GM10266 (cell line): ENCODE data around the gene DENND1A.

Experiments used
- DNase-seq: peaks from one replicate; pipeline ENCODE4 v3.0.0; 2012; ENCODE audit errors: extremely low spot score
- CTCF ChIP-seq: IDR thresholded peaks from 2 replicates; pipeline ENCODE4 v1.5.1; 2012; ENCODE audit warnings: mild to moderate bottlenecking, low read depth; ENCODE audit not compliant: control insufficient read depth, insufficient read depth; ENCODE audit errors: missing control alignments

The DENND1A gene

GRCh38 chr9:123716339-123716945, 213.5 kb downstream of the DENND1A start:
- no peak for TF ChIP-seq CTCF
- peak; percentile 29 for DNase-seq

- no peak for TF ChIP-seq CTCF
- no peak for DNase-seq
Observed at GRCh38 chr9:123715258-123715657, 214.7 kb downstream of the DENND1A start.

- DNase-seq: no peak
- TF ChIP-seq CTCF: no peak
Observed at GRCh38 chr9:123713282-123713681, 216.6 kb downstream of the DENND1A start.

GRCh38 chr9:123712399-123712798, 217.5 kb downstream of the DENND1A start:
- TF ChIP-seq CTCF: no peak
- DNase-seq: no peak

GRCh38 chr9:123710299-123710698, 219.6 kb downstream of the DENND1A start:
- no peak for TF ChIP-seq CTCF
- no peak for DNase-seq

- no peak for DNase-seq
- no peak for TF ChIP-seq CTCF
Observed at GRCh38 chr9:123702483-123702882, 227.4 kb downstream of the DENND1A start.

GRCh38 chr9:123697686-123698085, 232.2 kb downstream of the DENND1A start:
- no peak for TF ChIP-seq CTCF
- no peak for DNase-seq
